Left forelimb (tissue), 1 donor: ENCODE results near the gene TYMS.

Experiments
- DNase-seq: peaks from one replicate; pipeline ENCODE4 v3.0.0-alpha.2; 2018; ENCODE audit warnings: low spot score

The TYMS gene

DNA sequence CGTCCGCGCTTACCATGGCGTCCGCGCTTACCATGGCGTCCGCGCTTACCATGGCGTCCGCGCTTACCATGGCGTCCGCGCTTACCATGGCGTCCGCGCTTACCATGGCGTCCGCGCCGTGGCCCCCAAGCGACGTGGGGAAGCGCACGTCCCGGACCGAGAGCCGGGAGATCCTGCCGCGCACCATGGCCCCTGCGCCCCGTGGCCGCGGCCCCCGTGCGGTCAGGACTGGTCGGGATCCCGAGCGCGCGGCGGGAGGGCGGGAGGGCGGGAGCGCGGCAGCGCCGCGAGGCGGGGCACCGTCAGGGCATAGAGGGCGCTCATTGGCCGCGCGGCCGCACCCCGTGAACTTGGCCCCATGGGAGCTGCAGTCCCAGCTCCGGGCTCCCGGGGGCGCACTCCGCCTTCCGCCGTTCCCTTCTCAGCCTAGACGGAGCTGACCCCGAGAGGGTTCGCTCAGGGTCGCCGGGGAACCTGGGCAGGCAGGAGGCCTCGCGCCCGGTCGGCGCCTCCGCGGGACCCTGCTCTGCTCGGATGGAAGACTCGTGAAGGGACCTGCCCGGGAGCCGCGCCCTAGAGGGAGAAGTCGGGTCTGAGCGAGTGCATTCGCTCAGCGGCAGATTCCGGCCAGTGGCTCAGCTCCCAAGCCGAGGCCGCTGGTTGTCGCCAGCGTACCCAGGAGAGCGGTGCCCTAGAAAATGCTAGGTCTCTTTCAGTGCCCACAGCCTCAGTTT, 55.1 kb downstream of the TYMS start, which contains the start of gene ENOSF1:
Gene ENOSF1, minus strand, starts transcription at position 230 of the 734 bp plus-strand sequence. Its CDS starts 43 bp downstream, at position 187.
- peak; percentile 87 for DNase-seq

DNA sequence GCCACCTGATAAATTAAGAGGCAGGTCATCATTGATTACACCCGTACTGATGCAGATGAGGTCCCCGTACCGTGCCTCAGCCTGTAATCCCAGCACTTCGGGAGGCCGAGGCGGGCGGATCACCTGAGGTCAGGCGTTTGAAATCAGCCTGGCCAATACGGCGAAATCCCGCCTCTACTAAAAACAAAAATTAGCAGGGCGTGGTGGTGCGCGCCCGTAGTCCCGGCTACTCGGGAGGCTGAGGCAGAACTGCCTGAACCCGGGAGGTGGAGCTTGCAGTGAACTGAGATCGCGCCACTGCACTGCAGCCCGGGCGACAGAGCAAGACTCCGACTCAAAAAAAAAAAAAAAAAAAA, 55.7 kb downstream of the TYMS start:
- DNase-seq: no peak

DNA sequence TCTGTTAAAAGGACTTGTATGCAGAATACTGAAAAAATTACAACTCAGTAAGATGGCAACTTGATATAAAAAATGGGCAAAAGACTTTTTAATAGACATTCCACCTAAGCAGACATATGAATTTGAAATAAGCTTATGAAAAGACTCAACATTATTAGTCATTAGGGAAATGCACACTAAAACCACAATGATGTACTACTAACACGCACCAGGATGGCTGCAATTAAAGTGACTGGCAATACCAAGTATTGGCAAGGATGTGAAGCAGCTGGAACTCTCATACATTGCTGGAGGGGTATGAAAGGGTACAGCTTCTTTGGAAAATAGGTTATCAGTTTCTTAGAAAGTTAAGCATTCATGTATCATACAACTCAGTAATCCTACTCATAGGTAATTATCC, 58.2 kb downstream of the TYMS start:
- no peak for DNase-seq

DNA sequence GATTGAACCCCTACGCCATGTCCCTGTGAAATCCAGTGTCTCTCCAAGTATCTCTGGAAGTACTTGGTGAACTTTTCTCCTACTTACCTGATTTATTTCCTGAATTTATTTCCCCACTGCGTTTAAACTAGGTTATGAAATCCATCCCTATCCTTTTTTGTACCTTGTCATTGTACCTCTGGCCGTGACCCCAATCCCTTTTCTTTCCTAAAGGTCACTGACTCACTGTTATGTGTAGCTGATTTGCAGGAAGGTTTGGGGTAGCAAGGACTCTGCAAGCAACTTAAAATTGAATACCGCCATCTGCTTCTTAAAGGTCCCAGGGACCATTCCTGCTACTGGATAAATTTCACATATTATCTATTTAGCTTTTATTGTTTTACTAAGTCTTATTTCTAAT, 59.5 kb downstream of the TYMS start:
- no peak for DNase-seq
